Measurements from ENCODE around the gene ACOT7.

Gene ACOT7

GRCh38 chr1:6424000-6424565, 30.5 kb upstream of the ACOT7 start:
- DNase-seq, result no peak

- DNase-seq, result no peak
Measured at GRCh38 chr1:6423321-6423999, 29.9 kb upstream of the ACOT7 start.

- no peak for DNase-seq
Measured at GRCh38 chr1:6421266-6421665, 27.7 kb upstream of the ACOT7 start.

DNA sequence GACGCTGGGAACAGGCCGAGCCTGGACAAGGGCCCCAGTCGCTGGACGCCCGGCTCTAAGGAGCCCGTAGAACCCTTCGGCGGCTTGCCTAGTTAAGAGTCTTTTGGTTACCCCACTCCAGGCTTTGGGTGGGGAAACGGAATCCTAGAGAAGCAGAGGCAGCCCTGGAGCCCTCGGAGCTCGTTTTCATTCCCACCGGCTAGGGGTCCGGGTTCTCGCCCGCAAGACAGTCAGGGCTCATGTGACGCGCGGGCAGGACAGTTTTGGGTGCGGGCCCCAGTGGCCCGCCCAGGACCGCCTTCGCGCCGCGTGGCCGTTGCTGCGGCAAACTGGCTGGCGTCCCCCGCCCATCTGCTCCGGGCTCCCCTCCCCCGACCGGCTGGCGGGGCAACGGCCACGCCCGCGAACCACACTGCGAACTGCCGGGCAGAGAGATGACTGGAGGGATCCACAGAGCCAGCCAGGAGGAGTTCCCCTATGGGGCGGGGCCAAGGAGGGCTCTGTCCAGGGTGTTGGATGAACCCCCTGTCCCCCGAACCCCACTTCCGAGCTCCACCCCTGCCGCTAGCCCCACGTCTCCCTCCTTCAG, 27.0 kb upstream of the ACOT7 start:
- DNase-seq, result no peak

GRCh38 chr1:6419804-6420453, 26.4 kb upstream of the ACOT7 start, which contains the start of gene HES2:
HES2 (minus strand) TSS chr1:6419919; CDS start chr1:6419820, 99 bp downstream.
- no peak for DNase-seq

DNA sequence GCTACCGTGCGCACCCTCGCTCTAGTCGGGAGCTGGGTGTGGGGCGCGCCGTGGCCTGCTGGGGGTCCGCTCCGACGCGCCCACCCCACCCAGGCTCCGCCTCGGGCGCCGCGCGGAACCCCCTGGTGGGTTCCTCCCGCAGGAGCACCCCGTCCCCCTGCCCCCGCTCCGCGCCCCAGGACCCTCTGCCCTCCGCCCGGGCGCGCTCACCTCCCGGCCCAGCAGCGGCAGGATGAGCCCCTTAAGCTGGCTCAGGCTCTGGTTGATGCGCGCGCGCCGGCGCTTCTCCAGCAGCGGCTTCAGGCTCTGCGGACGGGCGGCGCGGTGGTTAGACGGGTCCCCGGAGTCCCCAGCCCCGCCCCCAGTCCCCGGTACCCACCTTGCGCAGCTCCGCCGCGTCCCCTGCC, 25.8 kb upstream of the ACOT7 start:
- DNase-seq, result no peak

DNA sequence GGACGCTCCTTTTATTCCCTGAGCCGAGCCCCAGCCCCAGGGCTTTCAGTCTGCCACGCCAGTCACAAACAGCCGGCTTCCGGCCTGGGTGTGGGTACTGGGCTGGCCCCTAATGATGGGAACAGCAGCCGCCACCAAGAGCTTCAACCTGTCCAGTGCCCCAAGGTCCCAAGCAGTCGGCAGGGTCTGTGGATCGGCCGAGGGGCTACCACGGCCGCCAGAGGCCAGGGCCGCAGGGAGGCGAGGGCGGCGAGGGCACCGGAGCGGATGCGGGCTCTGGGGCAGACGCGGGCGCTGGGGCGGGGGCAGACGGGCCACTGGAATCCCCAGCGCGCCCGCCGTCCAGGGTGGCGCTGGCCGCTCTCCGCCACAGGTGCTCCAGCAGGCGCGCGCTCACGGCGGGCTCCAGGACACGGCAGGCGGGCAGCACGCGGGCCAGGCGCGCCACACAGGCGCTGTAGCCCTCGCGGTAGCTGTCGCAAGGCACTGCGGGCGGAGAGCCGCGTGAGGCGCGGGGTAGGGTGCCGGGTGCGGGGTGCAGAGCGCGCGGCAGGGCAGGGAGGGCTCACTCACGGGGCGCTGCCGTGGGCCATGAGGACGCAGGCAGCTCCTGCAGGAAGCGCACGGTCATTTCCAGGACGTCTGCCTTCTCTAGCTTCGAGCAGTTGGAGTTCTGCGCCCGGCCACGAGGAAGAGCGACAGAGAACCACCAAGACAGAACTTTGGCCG, 25.3 kb upstream of the ACOT7 start:
- no peak for DNase-seq

- DNase-seq, result no peak
Measured at GRCh38 chr1:6417961-6418667, 24.5 kb upstream of the ACOT7 start.

GRCh38 chr1:6416906-6417305, 23.3 kb upstream of the ACOT7 start:
- no peak for DNase-seq

DNA sequence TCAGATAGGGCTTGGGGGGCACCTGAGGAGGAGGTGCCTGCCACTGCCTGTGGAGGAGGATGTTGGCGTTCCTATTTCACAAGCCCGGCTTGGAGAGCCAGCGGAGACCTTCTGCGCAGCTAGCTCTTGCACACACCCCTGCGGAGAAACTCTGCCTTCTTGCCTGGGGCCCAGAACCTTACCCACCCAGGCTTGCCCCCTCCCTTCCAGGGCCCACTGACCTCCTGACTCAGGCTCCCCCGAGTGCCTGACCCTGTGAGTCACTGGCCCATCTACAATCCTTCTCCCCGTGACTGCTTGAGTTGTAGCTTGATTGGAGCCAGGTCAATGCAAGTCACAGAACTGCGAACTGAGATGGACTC, 22.7 kb upstream of the ACOT7 start:
- DNase-seq, result no peak

DNA sequence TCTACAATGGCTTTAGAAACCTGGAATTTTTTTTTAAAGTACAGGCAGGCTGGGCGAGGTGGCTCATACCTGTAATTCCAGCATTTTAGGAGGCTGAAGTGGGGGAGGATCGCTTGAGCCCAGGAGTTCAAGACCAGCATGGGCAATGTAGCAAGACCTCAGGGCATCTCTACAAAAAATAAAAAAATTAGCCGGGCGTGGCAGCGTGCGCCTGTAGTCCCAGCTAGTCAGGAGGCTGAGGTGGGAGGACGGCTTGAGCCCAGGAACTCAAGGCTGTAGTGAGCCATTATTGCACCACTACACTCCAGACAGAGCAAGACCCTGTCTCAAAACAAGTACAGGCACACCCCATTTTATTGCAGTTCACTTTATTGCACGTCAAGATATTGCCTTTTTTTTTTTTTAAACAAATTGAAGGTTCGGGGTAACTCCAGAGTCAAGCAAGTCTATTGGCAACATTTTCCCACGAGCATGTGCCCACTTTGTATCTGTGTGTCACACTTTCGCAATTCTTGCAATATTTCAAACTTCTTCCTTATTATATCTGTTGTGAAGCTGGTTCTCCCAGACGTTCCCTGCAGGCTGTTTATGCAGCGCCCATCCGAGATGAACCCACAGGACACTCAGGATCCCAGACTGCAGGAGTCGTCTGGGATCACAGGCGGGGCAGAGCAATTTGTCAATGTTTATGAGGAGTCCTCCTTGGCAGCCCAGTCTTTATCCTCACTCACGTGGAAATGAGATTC, 21.5 kb upstream of the ACOT7 start:
- no peak for DNase-seq

- DNase-seq, result no peak
Measured at GRCh38 chr1:6414443-6414844, 20.9 kb upstream of the ACOT7 start.

GRCh38 chr1:6412896-6413295, 19.3 kb upstream of the ACOT7 start:
- no peak for DNase-seq

- no peak for DNase-seq
Measured at GRCh38 chr1:6410248-6410893, 16.8 kb upstream of the ACOT7 start.

DNA sequence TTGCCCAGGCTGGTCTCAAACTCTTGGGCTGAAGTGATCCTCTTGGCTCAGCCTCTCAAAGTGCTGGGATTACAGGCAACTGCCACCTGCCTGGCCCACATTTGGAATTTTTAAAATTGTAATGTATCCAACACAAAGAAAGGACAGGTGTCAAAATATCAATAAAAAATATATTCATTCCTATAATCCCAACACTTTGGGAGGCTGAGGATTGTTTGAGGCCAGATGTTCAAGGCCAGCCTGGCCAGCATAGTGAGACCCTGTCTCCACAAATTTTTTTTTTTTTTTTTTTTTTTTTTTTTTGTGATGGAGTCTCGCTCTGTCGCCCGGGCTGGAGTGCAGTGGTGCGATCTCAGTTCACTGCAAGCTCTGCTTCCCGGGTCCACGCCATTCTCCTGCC, 16.2 kb upstream of the ACOT7 start:
- DNase-seq, result no peak

DNA sequence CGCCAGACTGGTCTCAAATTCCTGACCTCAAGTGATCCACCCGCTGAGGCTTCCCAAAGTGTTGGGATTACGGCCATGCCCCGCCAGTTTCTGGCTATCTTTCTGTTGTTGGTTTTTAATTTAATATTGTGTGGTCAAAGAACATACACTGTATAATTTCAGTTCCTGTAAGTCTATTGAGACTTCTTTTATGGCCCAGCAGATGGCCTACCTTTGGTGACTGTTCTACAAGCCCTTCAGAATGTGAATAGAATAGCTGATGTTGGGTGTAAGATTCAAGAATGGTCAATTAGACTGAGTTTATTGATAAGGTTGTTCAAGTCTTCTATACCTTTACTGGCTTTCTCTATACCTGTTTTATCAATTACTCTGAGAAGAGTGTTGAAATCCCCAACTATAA, 15.5 kb upstream of the ACOT7 start:
- DNase-seq, result no peak

DNA sequence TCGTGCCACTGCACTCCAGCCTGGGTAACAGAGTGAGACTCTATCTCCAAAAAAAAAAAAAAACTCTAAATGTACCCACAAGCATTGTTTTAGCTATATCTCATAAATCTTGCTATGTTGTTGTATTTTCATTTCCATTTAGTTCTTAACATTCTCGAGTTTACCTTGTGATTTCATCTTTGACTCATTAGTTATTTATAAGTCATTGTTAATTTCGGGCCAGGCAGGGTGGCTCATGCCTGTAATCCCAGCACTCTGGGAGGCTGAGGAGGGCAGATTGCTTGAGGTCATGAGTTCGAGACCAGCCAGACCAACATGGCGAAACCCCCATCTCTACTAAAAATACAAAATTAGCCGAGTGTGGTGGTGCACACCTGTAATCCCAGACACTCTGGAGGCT, 14.5 kb upstream of the ACOT7 start:
- no peak for DNase-seq

GRCh38 chr1:6401673-6402072, 8.1 kb upstream of the ACOT7 start:
- DNase-seq, result no peak

- DNase-seq, result no peak
Measured at GRCh38 chr1:6399294-6399693, 5.7 kb upstream of the ACOT7 start.

GRCh38 chr1:6397844-6398441, 4.4 kb upstream of the ACOT7 start:
- no peak for DNase-seq

DNA sequence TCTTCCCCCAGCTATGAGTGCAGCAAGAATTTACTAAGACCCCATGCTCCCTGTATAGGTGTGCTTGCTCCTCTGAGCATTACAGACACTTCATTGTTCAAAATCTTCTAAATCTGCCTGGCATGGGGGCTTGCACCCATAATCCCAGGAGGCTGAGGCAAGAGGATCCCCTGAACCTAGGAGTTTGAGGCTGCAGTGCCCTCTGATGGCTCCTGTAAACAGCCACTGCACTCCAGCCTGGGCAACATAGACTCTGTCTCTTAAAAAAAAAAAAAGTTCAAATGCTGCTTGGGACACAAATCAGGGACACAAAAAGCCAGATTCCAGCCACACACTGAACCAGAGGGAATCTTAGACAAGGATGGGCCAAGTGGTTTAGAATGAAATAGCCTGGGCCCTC, 3.4 kb upstream of the ACOT7 start:
- no peak for DNase-seq
